Right lobe of liver (tissue), 6 donors: ENCODE results near the gene ST8SIA6. TPM values are rescaled to one million over a fixed set of nuclear protein-coding genes. Genes with fewer than 3 reads are reported as not detected.

ENCODE experiments used
- ATAC-seq, 4 donors: fragments of 200-7000 bp; cut with Tn5 transposase; one replicate each; pipeline ENCODE4 v1.9.1; 2020; ENCODE audit warnings: mild to moderate bottlenecking in 4 of 4, moderate library complexity in 4 of 4
- DNase-seq, 3 donors: peaks; one replicate each; pipeline ENCODE4 v3.0.0-alpha.2; 2020
- H3K27ac ChIP-seq, 3 donors: fragments of 200-600 bp; one replicate each; pipeline ENCODE4 v1.8.0; 2022
- H3K27me3 ChIP-seq, 2 donors: fragments of 200-600 bp; one replicate each; pipeline ENCODE4 v1.8.0; 2022
- H3K36me3 ChIP-seq, 4 donors: fragments of 200-600 bp; sonication (generic) in 1 of 4; one replicate each; pipeline versions ENCODE4 v1.5.1 to v1.8.0; 2017 to 2022; ENCODE audit warnings: control low read depth in 1 of 4
- H3K4me1 ChIP-seq, 4 donors: fragments of 200-600 bp; sonication (generic) in 1 of 4; one replicate each; pipeline versions ENCODE4 v1.5.1 to v1.8.0; 2017 to 2022; ENCODE audit warnings: control low read depth in 1 of 4
- H3K4me3 ChIP-seq, 3 donors: fragments of 200-600 bp; one replicate each; pipeline ENCODE4 v1.8.0; 2022
- H3K9me3 ChIP-seq, 4 donors: fragments of 200-600 bp; sonication (generic) in 1 of 4; one replicate each; pipeline versions ENCODE4 v1.5.1 to v1.8.0; 2017 to 2022; ENCODE audit warnings: control low read depth in 1 of 4
- CTCF ChIP-seq, 4 donors: fragments of 200-600 bp in 3 of 4; fragments of 450-650 bp in 1 of 4; IDR thresholded peaks; one replicate each; pipeline versions ENCODE4 v1.5.1 to v1.8.0; 2016 to 2022; ENCODE audit warnings: antibody characterized with exemption in 4 of 4, mild to moderate bottlenecking in 2 of 4
- POLR2A ChIP-seq: fragments of 450-650 bp; IDR thresholded peaks from one replicate; pipeline ENCODE4 v1.6.1; 2017; ENCODE audit warnings: antibody characterized with exemption, mild to moderate bottlenecking
- WGBS: methylation state at CpG from one replicate; pipeline ENCODE4 v1.1.6; 2018; ENCODE audit warnings: low coverage, low lambda C conversion rate; ENCODE audit not compliant: insufficient coverage; ENCODE audit errors: missing lambda C conversion rate; 5-methylcytosine and 5-hydroxymethylcytosine counted together
- intact Hi-C, 2 donors: fragments of 100-400 bp; cut with DNase I; formaldehyde crosslinking; loops; one replicate each; pipeline versions ENCODE4 v1.11.2 to v1.14.1; 2022
- total RNA-seq, 6 experiments: library from RNA; depleted of rRNA in 2 of 6; stranded (reverse); fragments of >200 nt in 2 of 6; fragmentation: NEBNext Ultra II Directional in 3 of 6; extraction: Animal tissue kit (Norgen Biotek cat#: 25700) in 3 of 6; gene quantifications; one replicate each; pipeline versions ENCODE4 v1.1.0 to v1.2.4, GENCODE V29; 2016 to 2023
- donor health status: DM: no; HTN: yes; CAD: no.
- donor health status: DM: no; HTN: no; CAD: no.
- donor health status: DM: no; HTN: no; CAD: no.
- donor health status: DM: no; HTN: yes; CAD: no.
- donor health status: DM: no; HTN: yes; CAD: no.

Gene ST8SIA6
- total RNA-seq, 6 experiments from 2014 or later = 0.39 to 2.2 (median 1.4) TPM

DNA sequence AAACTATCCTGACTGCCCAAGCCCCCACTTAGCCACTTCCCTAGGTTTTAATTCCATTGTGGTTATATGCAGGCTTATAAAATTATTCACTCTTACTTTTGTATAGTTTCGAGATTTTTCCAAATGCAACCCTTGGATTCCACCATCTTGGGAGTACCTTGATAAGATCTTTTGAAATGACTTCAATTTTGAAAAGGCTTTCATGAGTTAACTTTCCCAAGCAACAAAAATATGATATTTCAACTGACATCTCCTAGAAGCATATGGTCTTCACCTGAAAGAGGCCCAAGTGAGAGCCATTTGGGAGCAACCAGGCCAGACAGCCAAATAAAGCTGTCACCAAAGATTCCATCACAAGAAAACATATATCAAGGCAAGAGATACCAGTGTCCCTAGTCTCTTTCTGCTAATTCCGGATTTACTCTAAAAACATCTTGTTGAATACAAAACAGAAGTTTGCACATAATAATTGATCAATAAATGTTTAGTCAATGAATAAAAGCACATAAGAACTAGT, 1.7 kb upstream of the ST8SIA6 start:
- H3K36me3 ChIP-seq = no peaks in the 10 kb centered on the region
- no peak for DNase-seq
- peaks cover 0 to 9% of the 10 kb centered on the region in 2 donors for H3K27me3 ChIP-seq
- intact Hi-C loops = no loop called here
- TF ChIP-seq POLR2A (no peak), CTCF (IDR thresholded peaks at IDR 0.05) (no peak)
- peaks cover 0 to 9% (median 0%) of the 10 kb centered on the region in 4 donors for H3K4me1 ChIP-seq
- H3K4me3 ChIP-seq = no peak overlapping the region
- ATAC-seq = no peak
- WGBS = 63% methylated on average over 2 of the region's 2 CpGs
- H3K9me3 ChIP-seq = no peaks in the 10 kb centered on the region
- H3K27ac ChIP-seq = no peak overlapping the region

- no peaks in the 10 kb centered on the region for H3K9me3 ChIP-seq
- no peaks in the 10 kb centered on the region for H3K36me3 ChIP-seq
- H3K4me1 ChIP-seq = peaks cover 0 to 9% (median 0%) of the 10 kb centered on the region in 4 donors
- H3K27ac ChIP-seq = no peak overlapping the region
- peak overlapping the region in 1 of 3 donors; percentile 42 for H3K4me3 ChIP-seq
- 75% methylated on average over 2 of the region's 2 CpGs for WGBS
- ATAC-seq (no peak), DNase-seq (no peak)
- peaks cover 0 to 9% of the 10 kb centered on the region in 2 donors for H3K27me3 ChIP-seq
- intact Hi-C loops = no loop called here
- TF ChIP-seq POLR2A (no peak), CTCF (IDR thresholded peaks at IDR 0.05) (no peak)
Observed at GRCh38 chr10:17455015-17455520, 673 bp upstream of the ST8SIA6 start.

DNA sequence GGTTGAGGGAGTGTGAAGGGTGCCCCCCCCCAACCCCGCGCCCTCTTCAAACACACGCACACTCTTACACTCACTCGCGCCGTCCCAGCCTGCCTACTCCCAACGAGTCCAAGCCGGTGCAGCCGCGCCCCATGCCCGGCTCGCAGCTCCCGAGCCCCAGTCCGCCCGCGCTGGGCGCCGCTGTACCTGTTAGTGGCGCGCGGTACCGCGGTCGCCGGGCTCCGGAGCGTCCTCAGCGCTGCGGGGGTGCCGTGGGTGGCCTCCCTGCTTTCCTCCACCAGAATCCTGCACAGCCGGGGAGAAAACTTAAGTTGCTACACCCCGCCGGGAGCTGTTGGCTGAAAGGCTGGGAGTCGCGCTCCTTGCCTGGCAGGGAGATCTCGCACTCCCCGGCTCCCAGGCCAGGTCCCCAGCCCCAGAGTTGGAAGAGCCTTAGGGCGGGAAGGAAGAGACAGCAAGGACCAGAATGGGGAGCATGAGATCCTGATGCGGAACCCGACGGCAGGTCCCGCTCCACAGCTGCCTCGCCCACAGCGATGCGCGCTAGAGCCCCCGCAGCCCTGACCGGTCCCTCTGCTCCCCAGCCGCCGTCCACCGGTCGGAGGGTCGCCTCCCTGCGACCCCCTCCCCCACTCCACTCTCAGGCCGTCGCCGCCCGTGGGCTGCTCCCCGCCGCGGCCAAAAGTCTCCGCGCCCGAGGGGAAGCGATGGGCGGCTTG, 863 bp downstream of the ST8SIA6 start:
- H3K27me3 ChIP-seq = peaks cover 0 to 9% of the 10 kb centered on the region in 2 donors
- no peaks in the 10 kb centered on the region for H3K36me3 ChIP-seq
- peak in 2 of 3 donors; percentile 44 to 59 for DNase-seq
- TF ChIP-seq CTCF (IDR thresholded peaks at IDR 0.05) (no peak), POLR2A (no peak)
- peaks cover 0 to 9% (median 0%) of the 10 kb centered on the region in 4 donors for H3K4me1 ChIP-seq
- H3K9me3 ChIP-seq = no peaks in the 10 kb centered on the region
- H3K27ac ChIP-seq = peak overlapping the region in 1 of 3 donors; percentile 24
- peak overlapping the region in 2 of 3 donors; percentile 23 to 42 for H3K4me3 ChIP-seq
- peak; percentile 61 to 75 (median 70) for ATAC-seq
- 3% methylated on average over 31 of the region's 66 CpGs for WGBS
- intact Hi-C loops = no loop called here

DNA sequence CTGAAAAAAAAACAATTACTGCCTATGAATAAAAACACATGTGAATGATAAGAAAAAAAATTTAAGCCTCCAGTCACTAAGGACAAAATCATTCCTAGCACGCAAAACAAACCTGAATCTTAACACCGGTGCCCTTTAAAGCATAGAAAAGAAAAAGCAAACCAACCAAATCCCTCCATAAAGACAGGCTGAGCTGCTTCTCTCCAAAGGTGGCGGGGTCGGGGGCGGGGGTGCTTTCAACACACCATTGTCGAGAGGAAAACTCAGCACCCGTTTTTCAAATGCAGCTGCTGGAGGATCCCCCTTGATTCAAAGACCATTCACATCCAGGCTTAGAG, 1.4 kb downstream of the ST8SIA6 start:
- TF ChIP-seq CTCF (IDR thresholded peaks at IDR 0.05) (no peak), POLR2A (no peak)
- no peak overlapping the region for H3K27ac ChIP-seq

More for the DNA sequence above, 1.4 kb downstream of the ST8SIA6 start:
- no peak for ATAC-seq
- Histone ChIP-seq H3K4me3 (peak overlapping the region in 1 of 3 donors; percentile 42), H3K36me3 (no peaks in the 10 kb centered on the region), H3K27me3 (peaks cover 0 to 9% of the 10 kb centered on the region in 2 donors), H3K4me1 (peaks cover 0 to 9% (median 0%) of the 10 kb centered on the region in 4 donors), H3K9me3 (no peaks in the 10 kb centered on the region)
- intact Hi-C loops = no loop called here
- DNase-seq = no peak
- 3% methylated on average over 3 of the region's 7 CpGs for WGBS
